ENCODE results near the gene C1QL4. TPM values are rescaled to one million over a fixed set of nuclear protein-coding genes. Genes with fewer than 3 reads are reported as not detected.
"Not testable (repeated sequence)": the region's sequence is repeated elsewhere in the genome, so short reads cannot be mapped to it uniquely, and the experiment has no call there.

Gene C1QL4
- 1.2 TPM for polyA plus RNA-seq (ENCODE audit: insufficient read length)
- long read RNA-seq, donor 1: 0 reads
- long read RNA-seq, donor 2: 0 reads
- long read RNA-seq, donor 3, partial matches to known transcripts: 0 of 2 reads
- long read RNA-seq, donor 3, other reads (novel, unspliced or antisense): 0 of 2 reads
- long read RNA-seq, donor 4: 0 reads
- long read RNA-seq, donor 5, partial matches to known transcripts: 0 of 1 reads
- long read RNA-seq, donor 5, other reads (novel, unspliced or antisense): 0 of 1 reads
- long read RNA-seq, donor 6, partial matches to known transcripts: 0 of 1 reads
- long read RNA-seq, donor 6, other reads (novel, unspliced or antisense): 0 of 1 reads
- long read RNA-seq, donor 7, partial matches to known transcripts: 0 of 1 reads
- long read RNA-seq, donor 7, other reads (novel, unspliced or antisense): 0 of 1 reads
- long read RNA-seq, donor 8: 0 reads

DNA sequence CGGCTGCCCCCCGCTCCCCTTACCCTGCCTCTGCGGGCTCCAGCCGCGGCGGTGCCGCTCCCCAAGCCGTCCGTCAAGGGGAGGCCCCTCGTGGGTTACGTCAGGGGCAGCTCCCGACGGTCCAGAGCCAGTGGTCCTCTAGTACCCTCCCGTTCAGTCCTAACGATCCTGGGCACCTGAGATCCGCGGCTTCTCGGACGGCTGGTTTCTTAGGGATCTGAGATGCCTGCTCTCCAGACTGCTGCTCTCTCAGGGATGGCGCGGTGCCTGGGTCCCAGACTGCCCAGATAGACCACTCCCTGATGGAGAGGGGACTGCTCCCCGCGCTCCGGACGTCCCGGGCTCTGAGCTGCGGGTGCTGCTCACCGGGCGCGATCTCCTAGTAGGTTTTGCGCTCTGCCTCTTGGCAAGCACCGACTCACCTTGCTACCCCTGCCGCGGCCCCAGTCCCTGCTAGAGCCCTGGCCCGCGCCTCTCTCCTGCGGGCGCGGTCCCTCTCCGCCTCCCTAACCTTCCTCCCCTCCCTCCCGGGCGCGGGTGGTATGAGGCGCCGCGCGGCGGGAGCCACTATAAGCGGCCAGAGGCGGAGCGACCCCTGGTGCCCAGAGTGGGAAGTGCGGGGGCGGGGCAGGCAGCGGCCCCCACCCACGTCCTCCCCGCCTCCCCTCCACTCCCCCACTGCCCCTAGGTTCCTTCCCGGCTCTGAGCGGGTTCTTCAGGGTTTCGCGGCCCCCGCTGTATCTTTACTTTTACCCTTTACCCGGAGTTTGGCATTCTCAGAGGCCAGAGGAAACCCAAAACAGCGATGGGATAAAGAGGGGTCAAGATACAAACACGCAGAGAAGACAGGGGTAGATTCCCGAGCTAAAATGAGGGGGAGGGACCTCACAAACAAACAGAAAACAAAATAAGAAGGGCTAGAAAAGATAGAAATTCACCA lies at the start of gene C1QL4:
Gene C1QL4, minus strand, starts transcription at position 544 of the 940 bp plus-strand sequence. CDS start 711 bp downstream, outside the sequence.
- DNase-seq: peak; percentile 80

DNA sequence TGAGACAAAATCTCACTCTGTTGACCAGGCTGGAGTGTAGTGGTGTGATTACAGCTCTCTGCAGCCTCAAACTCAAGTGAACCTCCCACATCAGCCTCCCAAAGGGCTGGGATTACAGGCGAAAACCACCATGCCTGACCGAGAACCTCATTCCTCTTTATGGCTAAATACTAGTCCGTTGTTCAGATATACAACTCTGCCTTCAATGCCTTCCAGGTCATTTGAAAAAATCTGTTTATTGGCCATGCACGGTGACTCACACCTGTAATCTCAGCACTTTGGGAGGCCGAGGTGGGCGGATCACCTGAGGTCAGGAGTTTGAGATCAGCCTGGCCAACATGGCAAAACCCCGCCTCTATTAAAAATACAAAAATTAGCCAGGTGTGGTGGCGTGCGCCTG lies 43.2 kb upstream of the C1QL4 start:
- DNase-seq: not testable (repeated sequence)

DNA sequence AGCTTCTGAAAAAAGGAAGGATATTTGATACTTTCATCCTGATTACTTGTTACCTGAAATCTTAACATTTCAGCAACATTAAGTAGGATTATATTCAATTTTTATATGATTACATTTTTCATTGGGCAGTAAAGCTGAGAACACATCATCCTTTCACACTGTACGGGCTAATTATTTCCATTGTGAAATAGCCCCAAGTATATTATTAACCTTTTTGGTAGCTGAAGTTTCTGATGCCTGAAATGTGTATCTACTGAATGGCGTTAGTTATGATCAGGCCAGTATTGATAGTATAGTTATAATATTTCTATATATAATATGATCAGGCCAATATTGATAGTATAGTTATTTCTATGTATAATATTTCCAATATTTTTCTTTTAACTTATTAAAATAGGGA lies 40.4 kb upstream of the C1QL4 start:
- DNase-seq: no peak

DNA sequence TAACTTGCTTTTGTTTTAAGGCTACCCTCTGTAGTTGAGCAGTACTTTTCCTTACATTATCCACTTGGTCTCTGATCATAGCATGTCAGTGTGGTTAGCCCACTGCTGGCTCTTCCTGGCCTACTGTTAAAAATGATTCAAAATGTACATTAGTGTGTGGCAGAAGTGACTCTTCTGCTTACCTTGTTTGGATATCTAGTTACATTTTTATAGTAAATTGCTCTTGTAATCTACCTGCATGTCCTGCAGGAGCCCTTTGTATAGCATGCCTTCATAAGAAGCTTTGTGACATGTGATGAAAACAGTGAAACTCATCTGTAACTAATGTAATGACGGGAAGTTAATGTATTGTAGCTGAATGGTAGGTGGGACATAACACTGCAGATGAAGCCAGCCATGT lies 38.4 kb upstream of the C1QL4 start:
- DNase-seq: no peak

DNA sequence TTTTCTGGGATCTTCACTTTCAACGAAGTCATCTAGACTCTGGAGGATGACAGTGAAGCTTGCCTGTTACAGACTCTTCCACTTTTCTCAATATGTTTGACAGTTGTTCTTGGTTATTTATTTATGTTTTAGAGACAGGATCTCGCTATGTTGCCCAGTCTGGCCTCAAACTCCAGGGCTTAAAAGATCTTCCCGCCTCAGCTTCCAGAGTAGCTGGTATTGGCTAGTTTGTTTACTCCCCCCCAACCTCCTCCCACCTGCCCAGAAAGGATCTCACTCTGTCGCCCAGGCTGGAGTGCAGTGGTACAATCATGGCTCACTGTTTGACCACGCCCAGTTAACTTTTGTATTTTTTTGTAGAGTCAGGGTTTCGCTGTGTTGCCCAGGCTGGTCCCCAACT lies 33.6 kb upstream of the C1QL4 start:
- DNase-seq: no peak

DNA sequence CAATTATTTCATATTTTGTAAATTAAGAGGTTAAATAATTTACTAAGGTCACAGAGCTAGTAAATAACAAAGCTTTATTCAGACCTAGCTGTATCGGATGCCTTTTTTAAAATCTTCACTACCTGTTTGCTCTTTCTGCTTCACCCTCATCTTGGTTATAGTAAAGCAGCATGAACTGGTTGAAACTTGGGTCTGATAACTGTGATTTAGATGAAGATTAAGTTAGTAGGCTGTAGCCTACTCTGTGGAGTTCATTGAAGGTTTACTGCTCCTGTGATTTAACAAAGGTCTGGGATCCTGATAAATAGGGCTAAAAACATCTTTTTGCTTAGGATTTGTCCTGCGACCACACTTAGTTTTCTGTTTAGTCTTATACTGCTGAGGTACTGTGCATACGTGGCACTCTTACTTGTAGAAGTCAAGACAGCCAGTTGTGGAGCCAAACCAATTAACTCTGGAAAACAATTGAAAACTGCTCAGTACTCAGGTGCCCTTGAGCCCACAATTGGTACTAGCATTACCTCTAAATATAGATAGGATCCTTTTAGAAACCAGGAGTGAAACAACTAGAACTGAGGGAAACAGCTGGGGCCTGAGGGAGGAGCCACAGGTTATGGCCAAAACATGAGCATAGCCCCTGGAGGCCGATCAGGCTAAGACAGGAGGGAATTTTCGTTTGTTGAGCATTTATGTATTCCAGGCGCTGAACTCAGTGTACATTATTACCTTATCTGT lies 32.6 kb upstream of the C1QL4 start:
- DNase-seq: no peak

DNA sequence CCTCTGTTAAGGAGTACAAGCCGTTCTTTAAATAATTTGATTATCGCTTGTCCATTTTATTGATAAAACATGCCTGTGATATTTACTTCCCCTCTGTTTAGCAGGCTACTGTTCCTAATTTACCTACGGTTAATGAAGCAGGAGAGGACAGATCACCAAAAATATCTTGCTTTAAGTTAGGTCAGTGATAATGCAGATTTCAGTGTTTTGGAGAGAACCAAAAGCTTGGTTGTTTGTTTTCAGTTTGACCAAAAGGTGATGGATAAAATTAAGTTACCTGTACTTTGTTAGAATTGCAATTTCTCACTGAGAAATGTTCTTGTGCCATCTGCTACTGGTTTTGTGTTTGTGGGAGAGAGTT lies 31.2 kb upstream of the C1QL4 start:
- no peak for DNase-seq

DNA sequence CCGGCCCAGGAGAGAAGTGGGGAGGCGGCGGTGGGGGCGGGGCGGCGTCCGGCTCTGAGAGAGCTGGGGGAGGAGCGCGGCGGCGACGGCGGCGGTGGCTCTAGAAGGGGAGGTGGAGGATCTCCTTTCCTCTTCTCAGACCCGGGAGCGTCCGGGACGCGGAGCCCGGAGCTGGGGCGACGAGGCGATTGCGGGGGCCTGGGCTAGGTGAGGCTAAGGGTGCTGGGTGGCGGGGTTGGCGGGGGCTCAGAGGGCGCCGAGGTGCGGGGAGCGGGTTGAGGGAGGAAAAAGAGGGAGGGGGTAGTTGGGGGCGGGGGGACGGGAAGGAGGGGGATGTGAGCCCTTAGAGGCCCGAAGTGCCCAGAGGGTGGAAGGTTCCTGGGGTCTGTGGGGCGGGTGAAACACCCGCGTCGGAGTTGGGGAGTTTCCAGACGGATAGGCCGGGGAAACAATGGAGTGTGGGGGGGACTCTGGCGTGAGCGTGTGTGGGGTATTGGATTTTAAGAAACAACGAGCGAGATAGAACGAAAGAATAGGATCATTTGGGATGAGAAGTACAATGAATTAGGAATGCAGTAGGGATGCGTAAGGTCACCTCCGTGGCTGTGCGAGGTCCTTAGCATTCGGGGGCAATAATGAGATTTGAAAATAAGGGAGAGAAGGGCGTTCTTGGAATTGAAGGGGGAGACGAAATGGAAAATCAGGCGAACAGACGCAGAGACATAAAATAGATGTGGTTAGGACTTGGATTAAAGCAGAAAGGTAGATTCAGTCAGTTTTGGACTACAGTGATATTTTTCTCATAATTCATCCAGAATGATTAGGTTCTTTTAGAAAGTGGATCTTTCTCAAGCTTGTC lies 30.6 kb upstream of the C1QL4 start, which contains the start of gene SPATS2:
Gene SPATS2, plus strand, starts transcription at position 82 of the 859 bp plus-strand sequence. CDS start 93,551 bp downstream, outside the sequence.
- no peak for DNase-seq

DNA sequence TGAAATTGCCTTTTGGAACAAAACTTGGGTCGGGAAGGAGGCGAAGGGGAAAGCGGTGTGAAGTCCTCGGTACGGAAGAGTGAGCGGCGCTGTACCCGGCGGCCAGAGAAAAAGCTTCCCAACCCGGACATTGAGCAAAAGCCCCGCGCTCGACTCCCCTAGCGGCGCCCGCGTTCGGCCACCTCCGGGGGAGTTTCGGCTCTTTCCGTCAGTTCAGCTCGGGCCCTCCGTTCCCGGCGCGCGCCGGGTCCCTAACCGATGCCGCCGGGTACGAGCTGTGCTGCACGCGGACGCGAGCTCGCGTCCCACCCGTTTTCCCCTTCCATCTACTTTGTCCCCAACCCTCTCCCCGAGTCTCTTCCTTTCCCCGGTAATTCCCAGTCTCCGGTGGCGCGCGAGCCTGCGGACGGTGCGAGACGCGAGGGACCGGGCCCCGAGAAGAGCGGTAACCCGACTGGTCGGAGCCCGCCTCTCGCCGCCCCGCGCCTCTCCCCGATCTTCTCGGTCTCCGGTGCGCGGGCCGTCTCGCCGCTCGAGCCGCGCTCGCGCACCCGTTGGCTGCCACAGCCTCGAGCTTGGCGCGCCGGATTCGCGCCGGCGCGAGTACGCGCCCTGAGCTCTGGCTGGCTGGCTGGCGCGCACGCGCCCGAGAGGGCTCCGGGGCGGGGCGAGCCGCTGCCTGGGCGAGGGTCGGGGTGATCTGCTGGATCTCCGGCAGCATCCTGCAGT lies 29.8 kb upstream of the C1QL4 start:
- peak; percentile 95 for DNase-seq

DNA sequence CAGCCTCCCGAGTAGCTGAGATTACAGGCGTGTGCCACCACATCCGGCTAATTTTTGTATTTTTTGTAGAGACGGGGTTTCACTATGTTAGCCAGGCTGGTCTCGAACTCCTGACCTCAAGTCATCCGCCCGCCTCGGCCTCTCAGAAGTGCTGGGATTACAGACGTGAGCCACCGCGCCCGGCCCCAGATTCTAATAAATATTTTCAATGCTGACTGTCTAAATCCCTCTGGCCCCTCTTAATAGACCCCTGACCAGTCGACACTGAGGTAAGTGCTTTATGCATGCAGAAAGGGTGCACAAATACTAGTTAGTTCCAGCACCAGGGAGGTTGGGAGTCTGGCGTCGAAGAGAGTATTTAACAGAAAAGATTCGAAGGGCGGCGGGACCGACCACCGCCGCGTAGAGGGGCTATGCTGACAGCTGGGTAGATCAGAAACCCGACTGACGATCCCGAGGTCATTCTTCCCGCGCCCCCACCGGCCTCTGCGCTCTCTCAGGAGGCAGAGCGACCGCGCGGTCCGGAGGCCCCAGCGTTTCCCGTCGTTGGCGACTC lies 29.2 kb upstream of the C1QL4 start:
- no peak for DNase-seq

DNA sequence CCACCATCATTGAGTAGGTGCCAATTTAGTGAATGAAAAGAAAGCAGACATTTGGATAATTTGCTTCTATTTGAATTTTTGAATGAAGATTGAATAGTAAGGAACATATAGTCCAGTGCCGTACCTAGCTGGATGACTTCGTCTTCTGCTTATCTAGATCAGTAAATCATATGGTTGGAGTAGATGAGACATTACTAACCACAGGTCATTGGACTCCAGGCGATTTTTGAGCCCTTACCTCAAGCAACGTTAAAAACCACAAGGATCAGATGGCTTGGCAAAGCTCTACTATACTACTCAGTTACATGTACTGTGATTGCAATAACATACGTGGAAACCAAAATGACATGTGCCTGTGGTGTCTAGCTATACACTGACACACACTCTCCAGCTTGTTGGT lies 28.6 kb upstream of the C1QL4 start:
- no peak for DNase-seq

DNA sequence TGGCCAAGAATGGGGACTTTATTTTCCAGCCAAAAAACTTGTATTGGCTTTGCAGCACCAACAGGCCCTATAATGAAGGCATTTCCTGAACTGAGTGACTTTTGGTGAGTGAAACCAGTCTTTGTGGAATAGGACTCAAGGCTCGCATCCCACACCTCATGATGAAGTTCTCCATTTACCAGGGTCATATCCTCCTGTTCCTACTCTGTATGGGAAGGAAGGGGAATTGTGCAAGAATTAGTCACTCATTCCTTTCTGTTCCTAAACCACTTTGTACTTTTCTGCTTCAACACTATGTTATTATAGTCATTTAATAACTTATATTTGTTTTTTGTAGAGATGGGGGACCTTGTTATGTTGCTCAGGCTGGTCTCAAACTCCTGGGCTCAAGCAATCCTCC lies 28.0 kb upstream of the C1QL4 start:
- DNase-seq: no peak

DNA sequence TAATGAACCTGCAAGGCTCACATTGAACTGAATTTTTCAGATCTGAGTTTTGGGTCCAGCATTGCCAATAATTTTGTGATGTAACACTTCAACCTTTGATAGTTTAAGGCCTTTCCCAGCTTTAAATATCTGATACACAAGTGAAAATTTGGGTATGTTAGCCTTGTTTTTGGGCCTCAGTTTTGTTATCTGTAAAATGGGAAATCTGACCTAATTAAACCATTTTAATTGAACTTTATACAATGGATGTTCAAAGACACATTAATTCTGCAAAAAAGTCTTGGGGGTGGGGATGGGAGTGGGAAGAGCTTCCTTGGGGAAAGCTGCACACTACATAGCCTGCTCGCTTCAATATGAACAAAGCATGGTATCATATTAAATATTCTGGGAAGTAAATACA lies 25.1 kb upstream of the C1QL4 start:
- no peak for DNase-seq

DNA sequence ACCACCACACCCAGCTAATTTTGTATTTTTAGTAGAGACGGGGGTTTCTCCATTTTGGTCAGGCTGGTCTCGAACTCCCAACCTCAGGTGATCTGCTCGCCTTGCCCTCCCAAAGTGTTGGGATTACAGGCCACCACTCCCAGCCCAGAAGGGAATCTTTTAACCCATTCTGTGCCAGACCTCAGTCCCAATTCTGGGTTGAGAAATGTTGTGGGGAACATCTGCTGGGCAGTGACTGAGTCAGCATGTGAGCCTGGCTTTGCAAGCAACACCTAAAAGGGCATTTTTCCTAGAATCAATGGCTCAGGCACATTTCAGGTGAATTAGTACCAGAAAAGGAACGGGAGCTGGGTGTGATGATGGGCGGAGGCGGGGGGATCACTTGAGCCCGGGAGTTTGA lies 22.7 kb upstream of the C1QL4 start:
- no peak for DNase-seq

DNA sequence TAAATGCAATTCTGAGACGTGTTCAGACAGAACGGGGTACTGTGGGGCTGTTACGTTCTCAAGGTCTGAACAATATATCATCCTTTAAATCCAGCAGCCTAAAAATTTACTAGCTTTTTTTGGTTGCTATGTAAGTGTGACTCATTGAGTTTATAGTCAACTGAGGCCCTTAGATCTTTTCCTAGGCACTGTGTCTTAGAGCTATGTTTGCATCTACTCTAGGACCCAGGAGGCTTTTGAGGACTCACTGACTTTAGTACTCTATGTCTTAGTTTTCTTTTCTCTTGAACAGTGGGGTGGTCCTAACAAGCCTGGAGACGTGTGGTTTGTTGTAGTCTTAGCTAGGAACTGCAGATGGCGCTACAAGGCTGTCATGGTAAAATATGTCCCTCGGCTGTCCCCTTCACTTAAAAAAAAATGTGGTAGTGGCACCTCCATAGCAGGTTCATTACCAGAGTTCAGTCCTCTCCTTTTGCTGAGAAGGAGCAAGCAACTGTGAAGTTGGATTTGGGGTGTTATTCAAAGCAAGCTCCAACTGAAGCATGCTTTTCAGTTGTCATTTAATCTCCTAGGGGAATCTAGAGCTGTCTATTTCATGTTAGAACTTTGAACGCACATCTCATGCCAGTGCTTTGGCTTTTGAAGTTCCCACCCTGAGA lies 21.6 kb upstream of the C1QL4 start:
- peak; percentile 82 for DNase-seq

DNA sequence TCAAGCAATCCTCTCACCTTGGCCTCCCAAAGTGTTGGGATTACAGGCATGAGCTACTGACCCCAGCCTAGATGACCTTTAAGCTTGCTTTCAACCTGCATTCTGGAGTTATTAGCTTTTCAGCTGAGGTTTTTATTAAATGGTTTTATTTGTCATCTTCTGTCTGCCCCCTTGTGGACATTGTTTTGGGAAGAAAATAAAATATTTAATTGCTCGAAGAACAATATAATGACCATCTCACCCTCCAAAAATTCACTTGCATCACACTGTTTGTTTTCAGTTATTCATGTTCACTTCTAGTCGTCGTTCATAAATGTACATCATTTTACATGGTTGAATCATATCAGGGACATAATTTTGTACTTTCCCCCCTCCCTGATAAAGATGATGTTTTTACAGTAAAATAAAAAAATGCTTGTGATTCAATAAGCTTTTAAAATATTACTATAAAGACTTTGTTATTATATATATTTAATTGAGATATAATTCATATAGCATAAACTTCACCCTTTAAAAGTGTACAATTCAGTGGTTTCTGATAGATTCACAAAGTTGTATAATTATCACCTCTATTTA lies 20.2 kb upstream of the C1QL4 start:
- no peak for DNase-seq

DNA sequence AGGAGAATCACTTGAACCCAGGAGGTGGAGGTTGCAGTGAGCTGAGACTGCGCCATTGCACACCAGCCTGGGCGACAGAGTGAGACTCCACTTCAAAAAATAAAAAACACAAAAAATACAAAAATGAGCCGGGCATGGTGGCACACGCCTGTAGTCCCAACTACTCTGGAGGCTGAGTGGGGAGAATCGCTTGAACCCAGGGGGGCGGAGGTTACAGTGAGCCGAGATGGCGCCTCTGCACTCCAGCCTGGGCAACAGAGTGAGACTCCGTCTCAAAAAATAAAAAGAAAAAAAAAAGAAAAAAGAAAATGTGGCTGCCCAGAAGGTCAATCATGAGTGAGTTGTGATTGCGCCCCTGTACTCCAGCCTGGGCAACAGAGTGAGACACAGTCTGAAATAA lies 18.9 kb upstream of the C1QL4 start:
- DNase-seq: no peak

DNA sequence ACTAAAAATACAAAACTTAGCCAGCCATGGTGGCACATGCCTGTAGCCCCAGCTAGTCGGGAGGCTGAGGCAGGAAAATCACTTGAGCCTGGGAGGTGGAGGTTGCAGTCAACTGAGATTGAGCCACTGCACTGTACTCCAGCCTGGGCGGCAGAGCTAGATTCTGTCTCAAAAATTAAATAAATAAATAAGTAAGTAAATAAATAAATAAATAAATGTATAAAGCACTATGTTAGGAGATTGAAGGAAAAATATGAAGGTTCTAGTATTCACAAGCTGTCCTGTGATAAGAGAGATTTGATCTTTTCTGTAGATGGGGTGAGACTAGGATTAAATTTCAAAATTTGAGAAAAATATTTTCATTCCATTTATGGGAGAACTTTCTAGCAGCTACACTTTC lies 15.4 kb upstream of the C1QL4 start:
- no peak for DNase-seq

DNA sequence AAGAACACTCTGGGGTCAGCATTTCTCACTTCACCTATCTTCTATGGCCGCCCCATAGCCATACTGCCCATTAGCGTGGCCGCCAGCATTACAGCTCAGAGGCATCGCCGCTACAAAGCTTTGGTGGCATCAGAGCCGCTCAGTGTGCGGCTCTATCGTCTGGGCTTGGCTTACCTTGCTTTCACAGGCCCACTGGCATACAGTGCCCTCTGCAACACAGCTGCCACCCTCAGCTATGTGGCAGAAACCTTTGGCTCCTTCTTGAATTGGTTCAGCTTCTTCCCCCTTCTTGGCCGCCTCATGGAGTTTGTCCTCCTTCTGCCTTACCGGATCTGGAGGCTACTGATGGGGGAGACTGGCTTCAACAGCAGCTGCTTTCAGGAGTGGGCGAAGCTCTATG lies 12.3 kb upstream of the C1QL4 start:
- DNase-seq: no peak
